Common myeloid progenitor, CD34-positive (primary cell): Measurements from ENCODE around the gene ZNF138.
"Not testable (repeated sequence)": the region's sequence is repeated elsewhere in the genome, so short reads cannot be mapped to it uniquely, and the experiment has no call there.

Experiments
- CTCF ChIA-PET: fragments of 350-600 bp; sonication (Branson Sonifier 250); formaldehyde crosslinking; loops from one replicate; lab custom pipeline; 2021; ENCODE audit warnings: antibody characterized with exemption; lab: Charles Lee
- POLR2A ChIA-PET: fragments of 350-600 bp; sonication (Branson Sonifier 250); formaldehyde crosslinking; loops from one replicate; lab custom pipeline; 2021; ENCODE audit warnings: antibody characterized with exemption; lab: Charles Lee
- DNase-seq, 3 donors: peaks; one replicate each; pipeline versions ENCODE4 v3.0.0 to v3.0.0-alpha.2; 2013
- H3K27ac ChIP-seq, 2 experiments: 1 replicate in 1 of 2; 2 replicates in 1 of 2; pipeline ENCODE4 v1.7.0; 2013; ENCODE audit warnings: inconsistent platforms in 2 of 2, low read length in 2 of 2, mild to moderate bottlenecking in 2 of 2, low read depth in 1 of 2, moderate library complexity in 1 of 2; ENCODE audit not compliant: severe bottlenecking in 2 of 2, insufficient read depth in 1 of 2, poor library complexity in 1 of 2
- H3K27me3 ChIP-seq, 5 experiments: replicated peaks in 2 of 5; 1 replicate in 3 of 5; 2 replicates in 2 of 5; pipeline versions ENCODE4 v1.6.1 to v1.7.0; 2013; ENCODE audit warnings: low read length in 4 of 5, mild to moderate bottlenecking in 2 of 5, moderate library complexity in 2 of 5, inconsistent platforms in 1 of 5; ENCODE audit not compliant: insufficient read depth in 5 of 5, control insufficient read depth in 4 of 5
- H3K36me3 ChIP-seq, 4 experiments: 1 replicate in 2 of 4; 2 replicates in 2 of 4; pipeline versions ENCODE4 v1.6.1 to v1.7.0; 2013; ENCODE audit warnings: low read length in 3 of 4, control low read depth in 1 of 4, mild to moderate bottlenecking in 1 of 4; ENCODE audit not compliant: control insufficient read depth in 4 of 4, insufficient read depth in 4 of 4
- H3K4me1 ChIP-seq, 4 experiments: 1 replicate in 3 of 4; 2 replicates in 1 of 4; pipeline versions ENCODE4 v1.6.1 to v1.7.1; 2013; ENCODE audit warnings: low read length in 3 of 4, mild to moderate bottlenecking in 3 of 4, control low read depth in 1 of 4, inconsistent platforms in 1 of 4, moderate library complexity in 1 of 4; ENCODE audit not compliant: control insufficient read depth in 4 of 4, insufficient read depth in 4 of 4; ENCODE audit errors: control extremely low read depth in 1 of 4
- H3K4me3 ChIP-seq, 7 experiments: 1 replicate in 4 of 7; 2 replicates in 3 of 7; pipeline versions ENCODE4 v1.5.1 to v1.7.0; 2013; ENCODE audit warnings: mild to moderate bottlenecking in 7 of 7, low read length in 6 of 7, moderate library complexity in 6 of 7, inconsistent platforms in 2 of 7, low read depth in 2 of 7, control low read depth in 1 of 7; ENCODE audit not compliant: insufficient read depth in 4 of 7, control insufficient read depth in 1 of 7; ENCODE audit errors: extremely low read depth in 1 of 7
- H3K9me3 ChIP-seq, 5 experiments: 1 replicate in 4 of 5; 2 replicates in 1 of 5; pipeline versions ENCODE4 v1.6.1 to v1.7.1; 2013; ENCODE audit warnings: low read length in 4 of 5, mild to moderate bottlenecking in 2 of 5, inconsistent platforms in 1 of 5, low read depth in 1 of 5, moderate library complexity in 1 of 5; ENCODE audit not compliant: control insufficient read depth in 4 of 5, insufficient read depth in 2 of 5; ENCODE audit errors: control extremely low read depth in 1 of 5
- WGBS: methylation state at CpG from one replicate; pipeline ENCODE4 v1.1.5; 2013; ENCODE audit not compliant: insufficient coverage; 5-methylcytosine and 5-hydroxymethylcytosine counted together

ZNF138 gene

GRCh38 chr7:64854969-64855368 lies 60.7 kb downstream of the ZNF138 start:
- 100% methylated on average over 1 of the region's 1 CpG for WGBS
- Histone ChIP-seq H3K9me3 (peaks cover 0 to 5% (median 3%) of the 10 kb centered on the region in 5 experiments), H3K4me1 (no peaks in the 10 kb centered on the region), H3K27ac (no peak overlapping the region), H3K4me3 (no peak overlapping the region), H3K36me3 (no peaks in the 10 kb centered on the region), H3K27me3 (no peaks in the 10 kb centered on the region)
- no peak for DNase-seq
- CTCF ChIA-PET: no interaction called here
- POLR2A ChIA-PET: no interaction called here

DNA sequence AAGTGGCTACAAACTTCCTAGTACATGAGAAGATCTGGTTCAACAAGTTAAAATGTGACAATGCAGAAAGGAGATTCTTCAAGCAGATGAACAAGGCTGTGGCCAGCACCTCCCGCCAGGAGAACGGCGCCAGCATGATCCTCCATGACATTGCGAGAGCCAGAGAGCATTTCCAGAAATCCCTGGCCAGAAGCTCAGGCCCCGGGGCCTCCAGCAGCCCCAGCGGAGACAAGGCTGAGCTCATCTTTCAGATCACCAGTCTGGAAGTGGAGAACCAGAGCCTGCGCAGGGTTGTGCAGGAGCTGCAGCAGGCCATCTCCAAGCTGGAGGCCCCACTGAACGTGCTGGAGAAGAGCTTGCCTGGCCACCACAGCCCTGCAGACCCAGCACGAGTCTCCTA lies 68.8 kb downstream of the ZNF138 start:
- WGBS: 98% methylated on average over 9 of the region's 9 CpGs
- no peaks in the 10 kb centered on the region for H3K36me3 ChIP-seq
- CTCF ChIA-PET: no interaction called here
- no peak overlapping the region for H3K4me3 ChIP-seq
- no peaks in the 10 kb centered on the region for H3K27me3 ChIP-seq
- H3K9me3 ChIP-seq: peaks cover 0 to 5% (median 0%) of the 10 kb centered on the region in 5 experiments
- H3K4me1 ChIP-seq: no peaks in the 10 kb centered on the region
- H3K27ac ChIP-seq: no peak overlapping the region
- POLR2A ChIA-PET: no interaction called here
- no peak for DNase-seq

DNA sequence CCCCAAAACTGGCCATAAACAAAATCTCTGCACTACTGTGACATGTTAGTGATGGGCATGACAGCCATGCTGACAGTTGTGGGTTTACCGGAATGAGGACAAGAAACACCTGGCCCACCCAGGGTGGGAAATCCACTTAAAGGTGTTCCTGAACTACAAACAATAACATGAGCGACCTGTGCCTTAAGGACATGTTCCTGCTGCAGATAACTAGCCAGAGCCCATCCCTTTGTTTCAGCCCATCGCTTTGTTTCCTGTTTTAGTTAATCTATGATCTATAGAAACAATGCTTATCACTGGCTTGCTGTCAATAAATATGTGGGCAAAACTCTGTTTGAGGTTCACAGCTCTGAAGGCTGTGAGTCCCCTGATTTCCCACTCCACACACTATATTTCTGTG lies 69.3 kb downstream of the ZNF138 start:
- DNase-seq, H3K4me1 ChIP-seq, H3K27ac ChIP-seq, H3K4me3 ChIP-seq, H3K27me3 ChIP-seq, POLR2A ChIA-PET, H3K36me3 ChIP-seq, H3K9me3 ChIP-seq, CTCF ChIA-PET: not testable (repeated sequence)
- WGBS: 100% methylated on average over 3 of the region's 3 CpGs

- 99% methylated on average over 7 of the region's 7 CpGs for WGBS
- H3K36me3 ChIP-seq: no peaks in the 10 kb centered on the region
- POLR2A ChIA-PET: no interaction called here
- peaks cover 0 to 6% (median 0%) of the 10 kb centered on the region in 5 experiments for H3K9me3 ChIP-seq
- CTCF ChIA-PET: no interaction called here
- no peaks in the 10 kb centered on the region for H3K27me3 ChIP-seq
- H3K27ac ChIP-seq: no peak overlapping the region
- H3K4me3 ChIP-seq: no peak overlapping the region
- DNase-seq: no peak
- no peaks in the 10 kb centered on the region for H3K4me1 ChIP-seq
Observed at GRCh38 chr7:64863969-64864368, 69.7 kb downstream of the ZNF138 start.

- no peak for DNase-seq
- no peaks in the 10 kb centered on the region for H3K36me3 ChIP-seq
- no peak overlapping the region for H3K4me3 ChIP-seq
- WGBS: 88% methylated on average over 13 of the region's 18 CpGs
- ChIA-PET POLR2A (no interaction called here), CTCF (no interaction called here)
- H3K4me1 ChIP-seq: no peaks in the 10 kb centered on the region
- H3K9me3 ChIP-seq: peaks cover 0 to 30% (median 16%) of the 10 kb centered on the region in 5 experiments
- H3K27ac ChIP-seq: no peak overlapping the region
- no peaks in the 10 kb centered on the region for H3K27me3 ChIP-seq
Observed at GRCh38 chr7:64867863-64868440, 73.7 kb downstream of the ZNF138 start.

GRCh38 chr7:64868499-64868898 lies 74.3 kb downstream of the ZNF138 start:
- no peaks in the 10 kb centered on the region for H3K36me3 ChIP-seq
- WGBS: 100% methylated on average over 4 of the region's 11 CpGs
- no peak for DNase-seq
- H3K4me3 ChIP-seq: no peak overlapping the region
- POLR2A ChIA-PET: no interaction called here
- H3K27me3 ChIP-seq: no peaks in the 10 kb centered on the region
- H3K27ac ChIP-seq: no peak overlapping the region
- H3K4me1 ChIP-seq: no peaks in the 10 kb centered on the region
- CTCF ChIA-PET: no interaction called here
- peaks cover 0 to 28% (median 15%) of the 10 kb centered on the region in 5 experiments for H3K9me3 ChIP-seq

DNA sequence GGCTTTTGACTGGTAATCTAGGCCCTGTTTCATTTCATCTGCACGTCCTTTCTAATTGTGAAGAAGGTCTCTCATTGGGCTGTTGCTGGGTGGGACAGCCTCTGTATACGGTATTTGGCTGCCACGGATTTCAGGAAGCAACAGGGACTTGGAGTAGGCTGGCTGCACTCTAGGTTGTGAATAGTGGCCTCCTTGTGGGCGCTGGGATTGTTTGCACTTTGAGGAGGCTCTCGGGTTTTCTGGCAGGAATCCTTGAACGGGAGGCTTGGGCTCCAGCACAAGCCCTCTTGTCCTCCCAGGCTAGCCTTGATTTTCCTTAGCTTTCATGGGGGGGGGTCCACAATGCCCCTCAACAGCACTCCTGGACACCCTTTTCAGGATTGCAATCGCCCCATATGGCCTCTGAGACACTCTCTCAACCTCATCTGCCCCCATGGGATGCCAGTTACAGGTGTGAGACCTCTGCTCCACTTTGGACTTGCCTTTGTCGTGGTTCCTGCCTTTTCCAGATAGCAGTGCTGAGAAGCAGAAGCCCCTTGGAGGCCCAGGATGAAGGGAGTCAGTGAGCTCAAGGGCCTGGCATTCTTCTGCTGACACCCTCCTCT lies 75.0 kb downstream of the ZNF138 start:
- Histone ChIP-seq H3K4me3 (no peak overlapping the region), H3K4me1 (no peaks in the 10 kb centered on the region), H3K27me3 (no peaks in the 10 kb centered on the region), H3K9me3 (peaks cover 0 to 28% (median 15%) of the 10 kb centered on the region in 5 experiments), H3K36me3 (no peaks in the 10 kb centered on the region), H3K27ac (no peak overlapping the region)
- POLR2A ChIA-PET: no interaction called here
- CTCF ChIA-PET: no interaction called here
- no peak for DNase-seq
- 88% methylated on average over 8 of the region's 8 CpGs for WGBS
